MM.1S (cell line): Measurements from ENCODE around the gene IGLON5.

Source experiments
- DNase-seq: peaks from one replicate; pipeline ENCODE4 v3.0.0-alpha.2; 2015
- H2AFZ ChIP-seq: fragments of 300-600 bp; sonication (generic); 2 replicates; pipeline ENCODE4 v1.6.0; 2016; ENCODE audit warnings: antibody characterized with exemption, low read length
- H3F3A ChIP-seq: fragments of 300-600 bp; sonication (generic); 2 replicates; pipeline ENCODE4 v1.6.1; 2016; ENCODE audit warnings: mild to moderate bottlenecking, antibody characterized with exemption, low read length, moderate library complexity, mixed read lengths; ENCODE audit not compliant: insufficient read depth
- H3K27ac ChIP-seq: fragments of 300-600 bp; sonication (generic); 2 replicates; pipeline ENCODE4 v1.5.1; 2016; ENCODE audit warnings: mild to moderate bottlenecking, low read length
- H3K27me3 ChIP-seq: fragments of 300-600 bp; sonication (generic); replicated peaks from 2 replicates; pipeline ENCODE4 v1.6.0; 2016; ENCODE audit warnings: low read length; ENCODE audit not compliant: insufficient read depth
- H3K36me3 ChIP-seq: fragments of 300-600 bp; sonication (generic); replicated peaks from 2 replicates; pipeline ENCODE4 v1.6.1; 2016; ENCODE audit warnings: mild to moderate bottlenecking, low read length, mixed read lengths; ENCODE audit not compliant: insufficient read depth
- H3K4me1 ChIP-seq: fragments of 300-600 bp; sonication (generic); 2 replicates; pipeline ENCODE4 v1.6.1; 2016; ENCODE audit warnings: low read length, mixed read lengths
- H3K4me2 ChIP-seq: fragments of 300-600 bp; sonication (generic); 2 replicates; pipeline ENCODE4 v1.6.0; 2016; ENCODE audit warnings: low read depth, low read length
- H3K4me3 ChIP-seq: fragments of 300-600 bp; sonication (generic); 2 replicates; pipeline ENCODE4 v1.5.1; 2016; ENCODE audit warnings: low read length, mixed read lengths
- H3K79me2 ChIP-seq: fragments of 300-600 bp; sonication (generic); 2 replicates; pipeline ENCODE4 v1.6.1; 2016; ENCODE audit warnings: mixed run types, low read length, mixed read lengths
- H3K9ac ChIP-seq: fragments of 300-600 bp; sonication (generic); 2 replicates; pipeline ENCODE4 v1.6.1; 2016; ENCODE audit warnings: low read length, mixed read lengths
- H3K9me2 ChIP-seq: fragments of 300-600 bp; sonication (generic); replicated peaks from 2 replicates; pipeline ENCODE4 v1.6.1; 2016; ENCODE audit warnings: mild to moderate bottlenecking, low read length, mixed read lengths; ENCODE audit not compliant: insufficient read depth
- H3K9me3 ChIP-seq: fragments of 300-600 bp; sonication (generic); replicated peaks from 2 replicates; pipeline ENCODE4 v1.6.1; 2016; ENCODE audit warnings: mild to moderate bottlenecking, low read length, mixed read lengths; ENCODE audit not compliant: insufficient read depth
- H4K20me1 ChIP-seq: fragments of 300-600 bp; sonication (generic); 2 replicates; pipeline ENCODE4 v1.6.1; 2016; ENCODE audit warnings: mild to moderate bottlenecking, low read length, moderate library complexity, mixed read lengths; ENCODE audit not compliant: insufficient read depth
- EZH2 ChIP-seq: fragments of 300-600 bp; sonication (generic); optimal IDR thresholded peaks from 2 replicates; pipeline ENCODE3; 2017; ENCODE audit warnings: low read depth, mild to moderate bottlenecking, antibody characterized with exemption, low read length, mixed read lengths
- EZH2phosphoT487 ChIP-seq: fragments of 300-600 bp; sonication (generic); IDR thresholded peaks from 2 replicates; pipeline ENCODE4 v1.6.1; 2018; ENCODE audit warnings: antibody characterized with exemption, low read length
- TF ChIP-seq, protein P1 (sequence below): fragments of 300-600 bp; sonication (generic); IDR thresholded peaks from 2 replicates; pipeline ENCODE4 v1.5.1; 2016; ENCODE audit warnings: antibody characterized with exemption, low read length, mixed read lengths

Gene IGLON5

DNA sequence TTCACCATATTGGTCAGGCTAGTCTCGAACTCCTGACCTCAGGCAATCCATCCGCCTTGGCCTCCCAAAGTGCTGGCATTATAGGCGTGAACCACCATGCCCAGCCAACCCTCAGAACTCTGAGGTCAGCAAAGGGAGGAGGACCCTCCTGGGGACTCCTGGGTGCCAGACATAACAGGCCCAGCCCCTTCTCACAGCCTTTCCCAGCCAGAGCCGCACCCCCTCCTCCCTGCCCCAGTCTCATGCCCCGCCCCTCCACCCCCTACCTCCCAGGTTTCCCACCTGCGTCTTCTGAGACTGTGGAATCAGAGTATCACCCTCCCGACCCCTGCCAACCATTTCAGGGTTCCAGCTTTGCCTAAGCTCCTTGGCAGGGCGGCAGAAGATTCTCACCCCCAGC lies 5.2 kb downstream of the IGLON5 start:
- no peak for TF ChIP-seq EZH2phosphoT487
- TF ChIP-seq, protein P1, sequence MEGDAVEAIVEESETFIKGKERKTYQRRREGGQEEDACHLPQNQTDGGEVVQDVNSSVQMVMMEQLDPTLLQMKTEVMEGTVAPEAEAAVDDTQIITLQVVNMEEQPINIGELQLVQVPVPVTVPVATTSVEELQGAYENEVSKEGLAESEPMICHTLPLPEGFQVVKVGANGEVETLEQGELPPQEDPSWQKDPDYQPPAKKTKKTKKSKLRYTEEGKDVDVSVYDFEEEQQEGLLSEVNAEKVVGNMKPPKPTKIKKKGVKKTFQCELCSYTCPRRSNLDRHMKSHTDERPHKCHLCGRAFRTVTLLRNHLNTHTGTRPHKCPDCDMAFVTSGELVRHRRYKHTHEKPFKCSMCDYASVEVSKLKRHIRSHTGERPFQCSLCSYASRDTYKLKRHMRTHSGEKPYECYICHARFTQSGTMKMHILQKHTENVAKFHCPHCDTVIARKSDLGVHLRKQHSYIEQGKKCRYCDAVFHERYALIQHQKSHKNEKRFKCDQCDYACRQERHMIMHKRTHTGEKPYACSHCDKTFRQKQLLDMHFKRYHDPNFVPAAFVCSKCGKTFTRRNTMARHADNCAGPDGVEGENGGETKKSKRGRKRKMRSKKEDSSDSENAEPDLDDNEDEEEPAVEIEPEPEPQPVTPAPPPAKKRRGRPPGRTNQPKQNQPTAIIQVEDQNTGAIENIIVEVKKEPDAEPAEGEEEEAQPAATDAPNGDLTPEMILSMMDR = no peak
- no peak for TF ChIP-seq EZH2
- Histone ChIP-seq H3K9ac (no peak overlapping the region), H3K9me2 (no peaks in the 10 kb centered on the region), H3K4me3 (no peak overlapping the region), H2AFZ (no peak overlapping the region), H3F3A (no peaks in the 10 kb centered on the region), H3K27me3 (no peaks in the 10 kb centered on the region), H3K4me1 (no peaks in the 10 kb centered on the region), H3K36me3 (no peaks in the 10 kb centered on the region), H3K79me2 (no peaks in the 10 kb centered on the region), H4K20me1 (no peaks in the 10 kb centered on the region), H3K9me3 (no peaks in the 10 kb centered on the region), H3K4me2 (no peak overlapping the region), H3K27ac (no peak overlapping the region)
- no peak for DNase-seq

DNA sequence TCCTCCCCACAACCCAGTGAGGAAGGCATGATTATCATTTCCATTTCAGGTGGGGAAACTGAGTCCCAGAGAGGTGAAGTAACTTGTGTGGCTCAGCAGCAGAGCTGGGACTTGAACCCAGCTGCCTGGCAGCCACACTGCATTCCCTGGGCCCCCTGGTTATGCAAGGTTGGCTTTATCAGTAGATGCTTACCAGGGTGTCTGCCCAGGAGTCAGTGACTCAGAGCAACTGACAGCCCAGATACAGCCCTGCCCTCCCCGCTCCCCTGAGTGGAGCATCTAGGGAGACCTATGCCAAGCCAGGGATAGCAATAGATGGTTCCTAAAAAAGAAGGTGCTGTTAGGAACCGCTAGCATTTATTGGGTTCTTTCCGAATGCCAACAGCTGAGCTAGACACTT lies 5.9 kb downstream of the IGLON5 start:
- no peak for DNase-seq
- no peak overlapping the region for H3K4me3 ChIP-seq
- no peak overlapping the region for H3K9ac ChIP-seq
- H3K27me3 ChIP-seq = no peaks in the 10 kb centered on the region
- no peaks in the 10 kb centered on the region for H3K9me3 ChIP-seq
- H3K79me2 ChIP-seq = no peaks in the 10 kb centered on the region
- no peaks in the 10 kb centered on the region for H3K4me1 ChIP-seq
- no peaks in the 10 kb centered on the region for H3K9me2 ChIP-seq
- H3K4me2 ChIP-seq = no peak overlapping the region
- H3K36me3 ChIP-seq = no peaks in the 10 kb centered on the region
- H3F3A ChIP-seq = no peaks in the 10 kb centered on the region
- no peaks in the 10 kb centered on the region for H4K20me1 ChIP-seq
- H2AFZ ChIP-seq = no peak overlapping the region
- no peak overlapping the region for H3K27ac ChIP-seq
- TF ChIP-seq EZH2 = no peak
- TF ChIP-seq, protein P1 = no peak
- no peak for TF ChIP-seq EZH2phosphoT487

DNA sequence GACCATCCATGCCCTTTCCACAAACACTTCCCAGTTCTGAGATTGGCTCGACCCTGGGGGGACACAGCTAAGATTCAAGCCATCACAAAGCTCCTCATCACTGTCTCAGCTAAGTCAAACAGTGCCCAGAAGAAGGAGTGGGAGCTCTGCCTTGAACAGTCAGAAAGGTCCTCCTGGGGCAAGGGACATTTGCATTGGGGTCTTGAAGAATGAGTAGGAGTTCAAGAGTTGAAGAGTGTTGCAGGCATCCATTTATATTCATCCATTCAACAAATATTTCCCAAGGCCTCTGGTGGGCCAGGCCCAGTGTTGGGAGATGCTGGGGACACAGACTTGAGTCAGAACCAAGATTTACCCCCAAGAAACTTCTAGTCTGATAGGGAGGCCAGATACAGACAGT lies 6.5 kb downstream of the IGLON5 start:
- Histone ChIP-seq H3K4me1 (no peaks in the 10 kb centered on the region), H3K9me2 (no peaks in the 10 kb centered on the region), H2AFZ (no peak overlapping the region), H3K4me3 (no peak overlapping the region), H3K79me2 (no peaks in the 10 kb centered on the region), H3K4me2 (no peak overlapping the region), H3F3A (no peaks in the 10 kb centered on the region), H4K20me1 (no peaks in the 10 kb centered on the region), H3K9me3 (no peaks in the 10 kb centered on the region), H3K27ac (no peak overlapping the region), H3K36me3 (no peaks in the 10 kb centered on the region), H3K27me3 (no peaks in the 10 kb centered on the region), H3K9ac (no peak overlapping the region)
- no peak for DNase-seq
- no peak for TF ChIP-seq EZH2phosphoT487
- TF ChIP-seq EZH2 = no peak
- TF ChIP-seq, protein P1 = no peak
